ENCODE measurements around the gene HS3ST1. TPM values are rescaled to one million over a fixed set of nuclear protein-coding genes. Genes with fewer than 3 reads are reported as not detected.
"Not testable (repeated sequence)": the region's sequence is repeated elsewhere in the genome, so short reads cannot be mapped to it uniquely, and the experiment has no call there.

HS3ST1 gene
- total RNA-seq, 1 experiment from 2014 or later = 134 TPM

DNA sequence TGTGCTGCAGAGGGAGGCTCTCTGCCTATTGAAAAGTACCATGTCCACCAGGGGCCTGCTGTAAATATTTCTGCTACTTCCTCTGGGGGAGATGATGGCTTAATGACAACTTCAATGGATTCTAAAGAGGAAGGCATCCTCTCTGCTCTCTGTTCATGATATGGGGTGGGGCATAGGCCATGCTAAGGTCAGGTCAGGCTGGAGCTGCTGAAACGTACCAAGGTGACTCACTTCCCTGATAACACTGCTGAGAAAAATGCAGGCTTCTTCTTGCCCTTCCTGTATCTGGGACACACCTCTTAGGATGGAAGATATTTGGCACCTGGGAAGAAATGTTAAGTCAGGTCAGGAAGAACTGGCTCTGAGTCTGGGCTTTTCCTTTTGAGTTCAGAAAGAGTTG lies 31.5 kb downstream of the HS3ST1 start (continued):
- TF ChIP-seq, protein P1, sequence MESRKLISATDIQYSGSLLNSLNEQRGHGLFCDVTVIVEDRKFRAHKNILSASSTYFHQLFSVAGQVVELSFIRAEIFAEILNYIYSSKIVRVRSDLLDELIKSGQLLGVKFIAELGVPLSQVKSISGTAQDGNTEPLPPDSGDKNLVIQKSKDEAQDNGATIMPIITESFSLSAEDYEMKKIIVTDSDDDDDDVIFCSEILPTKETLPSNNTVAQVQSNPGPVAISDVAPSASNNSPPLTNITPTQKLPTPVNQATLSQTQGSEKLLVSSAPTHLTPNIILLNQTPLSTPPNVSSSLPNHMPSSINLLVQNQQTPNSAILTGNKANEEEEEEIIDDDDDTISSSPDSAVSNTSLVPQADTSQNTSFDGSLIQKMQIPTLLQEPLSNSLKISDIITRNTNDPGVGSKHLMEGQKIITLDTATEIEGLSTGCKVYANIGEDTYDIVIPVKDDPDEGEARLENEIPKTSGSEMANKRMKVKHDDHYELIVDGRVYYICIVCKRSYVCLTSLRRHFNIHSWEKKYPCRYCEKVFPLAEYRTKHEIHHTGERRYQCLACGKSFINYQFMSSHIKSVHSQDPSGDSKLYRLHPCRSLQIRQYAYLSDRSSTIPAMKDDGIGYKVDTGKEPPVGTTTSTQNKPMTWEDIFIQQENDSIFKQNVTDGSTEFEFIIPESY (IDR thresholded peaks at IDR 0.05; ENCODE audit: extremely low read depth, insufficient replicate concordance, low read length) = no peak

GRCh38 chr4:11393551-11393950 lies 35.1 kb downstream of the HS3ST1 start:
- H3K36me3 ChIP-seq (ENCODE audit: control insufficient read depth in 1 of 2, insufficient read depth in 2 of 2, low read length in 2 of 2) = peaks cover 10 to 18% of the 10 kb centered on the region in 2 experiments; a peak in 3 of 4 replicates
- H3K27me3 ChIP-seq (ENCODE audit: insufficient read depth, low read length) = no peaks in the 10 kb centered on the region
- H4K20me1 ChIP-seq (ENCODE audit: insufficient read depth) = peaks cover 10% of the 10 kb centered on the region; the same call in 1 of the 2 replicates
- H3K4me1 ChIP-seq (ENCODE audit: control insufficient read depth in 1 of 2, insufficient read depth in 2 of 2, low read length in 2 of 2) = peaks cover 9 to 30% of the 10 kb centered on the region in 2 experiments
- no peak overlapping the region for H3K27ac ChIP-seq (ENCODE audit: low read depth, low read length)
- TF ChIP-seq TCF7L2 (IDR thresholded peaks at IDR 0.05; ENCODE audit: borderline replicate concordance, extremely low read depth, insufficient read depth, insufficient read length) (no peak), MAX (IDR thresholded peaks at IDR 0.05) (no peak), CEBPB (IDR thresholded peaks at IDR 0.05; ENCODE audit: low read depth) (no peak), YY1 (IDR thresholded peaks at IDR 0.05; ENCODE audit: extremely low read depth, insufficient replicate concordance, low read depth, low read length) (no peak), CTCF (IDR thresholded peaks at IDR 0.05 in 2 of 3, conservative IDR thresholded peaks at IDR 0.05 in 1 of 3; ENCODE audit: borderline replicate concordance in 1 of 3, insufficient read depth in 1 of 3, low read depth in 2 of 3, low read length in 2 of 3) (no peak), FOSL1 (IDR thresholded peaks at IDR 0.05; ENCODE audit: low read depth) (no peak), EZH2phosphoT487 (IDR thresholded peaks at IDR 0.05; ENCODE audit: borderline replicate concordance) (no peak), ELF1 (IDR thresholded peaks at IDR 0.05; ENCODE audit: borderline replicate concordance, low read depth) (no peak), SP1 (IDR thresholded peaks at IDR 0.05; ENCODE audit: low read depth) (no peak)
- DNase-seq (ENCODE audit: low read depth, low spot score) = no peak
- POLR2A ChIA-PET = no interaction called here
- no peaks in the 10 kb centered on the region for H3K9me2 ChIP-seq (ENCODE audit: insufficient read depth)
- RAD21 ChIA-PET (ENCODE audit: low non-redundant PET in 1 of 2, low total read pairs in 2 of 2, uncharacterized antibody in 2 of 2, unreplicated experiment in 2 of 2) = no interaction called here
- intact Hi-C loops (cut with micrococcal nuclease) = loop anchor here (10.0 kb wide), 1 partner anchor 809 kb away; no protein-coding TSS in a partner anchor
- CTCF ChIA-PET = no interaction called here
- no TSS peak for BruUV-seq (replicated peaks)
- H3K79me2 ChIP-seq (ENCODE audit: insufficient read depth, low read length) = peaks cover 11% of the 10 kb centered on the region; the same call in 1 of the 2 replicates
- H2AFZ ChIP-seq (ENCODE audit: low read depth, low read length, poor library complexity, severe bottlenecking) = no peak overlapping the region
- no peaks in the 10 kb centered on the region for H3K9me3 ChIP-seq (ENCODE audit: control insufficient read depth in 1 of 2, insufficient read depth in 1 of 2, low read depth in 1 of 2, low read length in 2 of 2)
- no peak overlapping the region for H3K4me2 ChIP-seq (ENCODE audit: low read length)
- no peak for ATAC-seq
- no peak overlapping the region for H3K9ac ChIP-seq (ENCODE audit: low read length)
- no peak overlapping the region for H3K4me3 ChIP-seq (replicated peaks in 1 of 2; ENCODE audit: low read depth in 1 of 2, low read length in 2 of 2)

DNA sequence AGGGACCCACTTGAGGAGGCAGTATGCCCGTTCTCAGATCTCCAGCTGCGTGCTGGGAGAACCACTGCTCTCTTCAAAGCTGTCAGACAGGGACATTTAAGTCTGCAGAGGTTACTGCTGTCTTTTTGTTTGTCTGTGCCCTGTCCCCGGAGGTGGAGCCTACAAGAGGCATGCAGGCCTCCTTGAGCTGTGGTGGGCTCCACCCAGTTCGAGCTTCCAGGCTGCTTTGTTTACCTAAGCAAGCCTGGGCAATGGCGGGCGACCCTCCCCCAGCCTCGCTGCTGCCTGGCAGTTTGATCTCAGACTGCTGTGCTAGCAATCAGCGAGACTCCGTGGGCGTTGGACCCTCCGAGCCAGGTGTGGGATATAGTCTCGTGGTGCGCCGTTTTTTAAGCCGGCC lies 44.6 kb downstream of the HS3ST1 start:
- RAD21 ChIA-PET (ENCODE audit: low non-redundant PET in 1 of 2, low total read pairs in 2 of 2, uncharacterized antibody in 2 of 2, unreplicated experiment in 2 of 2); ATAC-seq; H3K27me3 ChIP-seq (ENCODE audit: insufficient read depth, low read length); H2AFZ ChIP-seq (ENCODE audit: low read depth, low read length, poor library complexity, severe bottlenecking); H3K36me3 ChIP-seq (ENCODE audit: control insufficient read depth in 1 of 2, insufficient read depth in 2 of 2, low read length in 2 of 2); H3K4me3 ChIP-seq (replicated peaks in 1 of 2; ENCODE audit: low read depth in 1 of 2, low read length in 2 of 2); H3K4me1 ChIP-seq (ENCODE audit: control insufficient read depth in 1 of 2, insufficient read depth in 2 of 2, low read length in 2 of 2); H3K27ac ChIP-seq (ENCODE audit: low read depth, low read length); H3K9me2 ChIP-seq (ENCODE audit: insufficient read depth); H3K79me2 ChIP-seq (ENCODE audit: insufficient read depth, low read length); H3K9me3 ChIP-seq (ENCODE audit: control insufficient read depth in 1 of 2, insufficient read depth in 1 of 2, low read depth in 1 of 2, low read length in 2 of 2); H3K9ac ChIP-seq (ENCODE audit: low read length); intact Hi-C loops (cut with micrococcal nuclease); H4K20me1 ChIP-seq (ENCODE audit: insufficient read depth); POLR2A ChIA-PET; BruUV-seq (replicated peaks); CTCF ChIA-PET; DNase-seq (ENCODE audit: low read depth, low spot score); H3K4me2 ChIP-seq (ENCODE audit: low read length): not testable (repeated sequence)

Measured in HCT116 (cell line).